Prostate gland (tissue), 2 donors: Measurements from ENCODE around the gene ZNF266. TPM values are rescaled to one million over a fixed set of nuclear protein-coding genes. Genes with fewer than 3 reads are reported as not detected.
A peak's percentile ranks its signal among the peaks of the same experiment; 100 is the strongest.

Source experiments
- DNase-seq: peaks from one replicate; pipeline ENCODE4 v3.0.0-alpha.2; 2019; ENCODE audit warnings: low spot score
- H3K27ac ChIP-seq, 2 donors: fragments of 200-600 bp; sonication (generic); 2 replicates each; pipeline ENCODE4 v1.5.1; 2017 to 2019
- H3K27me3 ChIP-seq: fragments of 200-600 bp; sonication (generic); replicated peaks from 2 replicates; pipeline ENCODE4 v1.5.1; 2019; ENCODE audit not compliant: insufficient read depth
- H3K36me3 ChIP-seq, 2 donors: fragments of 200-600 bp; sonication (generic); 1 replicate in 1 of 2; 2 replicates in 1 of 2; pipeline versions ENCODE4 v1.5.1 to v1.8.1; 2017 to 2019
- H3K4me1 ChIP-seq: fragments of 200-600 bp; sonication (generic); replicated peaks from 2 replicates; pipeline ENCODE4 v1.5.1; 2019
- H3K4me3 ChIP-seq, 2 donors: fragments of 200-600 bp; sonication (generic); 2 replicates each; pipeline ENCODE4 v1.5.1; 2017 to 2019
- H3K9me3 ChIP-seq: fragments of 200-600 bp; sonication (generic); 2 replicates; pipeline ENCODE4 v1.5.1; 2017
- CTCF ChIP-seq, 4 experiments: fragments of 200-600 bp in 2 of 4; fragments of 450-650 bp in 2 of 4; sonication (generic) in 2 of 4; IDR thresholded peaks; 1 replicate in 3 of 4; 2 replicates in 1 of 4; pipeline ENCODE4 v1.5.1; 2016 to 2019; ENCODE audit warnings: antibody characterized with exemption in 4 of 4, mild to moderate bottlenecking in 2 of 4, moderate library complexity in 2 of 4
- POLR2A ChIP-seq: fragments of 450-650 bp; IDR thresholded peaks from one replicate; pipeline ENCODE4 v1.6.1; 2016; ENCODE audit warnings: antibody characterized with exemption, mild to moderate bottlenecking
- POLR2AphosphoS5 ChIP-seq: sonication (generic); formaldehyde crosslinking; IDR thresholded peaks from one replicate; pipeline ENCODE4 v1.6.1; 2017; ENCODE audit warnings: antibody characterized with exemption
- WGBS: methylation state at CpG from one replicate; pipeline ENCODE4 v1.1.5; 2018; 5-methylcytosine and 5-hydroxymethylcytosine counted together
- intact Hi-C: fragments of 100-400 bp; cut with DNase I; formaldehyde crosslinking; loops from one replicate; pipeline ENCODE4 v1.14.2; 2022
- total RNA-seq, 2 donors: library from RNA; depleted of rRNA; stranded (reverse); fragments of >200 nt; gene quantifications; one replicate each; pipeline ENCODE4 v1.1.0, GENCODE V29; 2016

The ZNF266 gene
- total RNA-seq, 2 donors from 2014 or later = 20.4 to 22.9 TPM

- DNase-seq = no peak
- intact Hi-C loops = no loop called here
- TF ChIP-seq POLR2AphosphoS5 (no peak), CTCF (IDR thresholded peaks at IDR 0.05) (no peak), POLR2A (no peak)
- Histone ChIP-seq H3K4me1 (no peaks in the 10 kb centered on the region), H3K27ac (no peak overlapping the region), H3K9me3 (peaks cover 23% of the 10 kb centered on the region), H3K36me3 (peaks cover 16 to 70% of the 10 kb centered on the region in 2 donors), H3K4me3 (no peak overlapping the region), H3K27me3 (no peaks in the 10 kb centered on the region)
- WGBS = 80% methylated on average over 4 of the region's 4 CpGs
Measured at GRCh38 chr19:9381361-9381785, 54.0 kb downstream of the ZNF266 start.

DNA sequence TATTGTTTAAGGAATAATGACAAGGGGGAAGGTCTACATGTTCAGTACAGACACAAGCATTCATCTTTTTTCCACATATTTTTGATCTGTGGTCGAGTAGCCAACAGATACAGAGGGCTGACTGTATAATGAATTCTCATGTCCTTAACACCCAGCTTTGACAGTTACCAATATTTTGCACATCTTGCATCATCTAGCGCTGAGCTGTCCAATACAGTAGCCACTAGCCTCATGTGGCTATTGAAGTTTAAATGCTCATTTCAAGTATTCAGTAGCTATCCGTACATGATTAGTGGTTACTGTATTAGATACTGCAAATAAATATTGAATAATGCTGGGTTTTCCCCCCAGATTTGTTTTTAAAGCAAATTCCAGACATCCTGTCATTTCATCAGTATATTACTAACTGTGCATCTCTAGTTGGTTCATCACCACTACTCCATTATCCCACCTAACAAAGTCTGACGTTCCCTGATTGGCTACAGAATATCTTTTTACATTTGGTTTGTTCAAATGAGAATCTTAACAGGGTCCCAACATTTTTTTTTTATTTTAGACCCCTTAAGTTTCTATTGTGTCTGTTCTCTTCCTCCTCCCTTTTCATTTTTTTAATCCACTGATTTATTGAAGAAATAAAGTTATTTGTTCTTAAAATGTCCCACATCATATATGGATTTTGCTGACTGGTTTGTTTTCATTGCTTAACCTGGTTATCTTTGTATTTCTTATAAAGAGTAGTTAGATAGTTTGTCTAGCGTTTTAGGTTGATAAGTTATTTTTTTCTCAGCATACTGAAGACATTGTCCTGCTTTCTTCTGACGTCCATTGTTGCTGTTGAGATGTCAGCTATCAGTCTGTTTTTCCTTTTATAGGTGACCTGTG lies 64.4 kb downstream of the ZNF266 start:
- intact Hi-C loops = no loop called here
- no peak for DNase-seq
- Histone ChIP-seq H3K27me3 (no peaks in the 10 kb centered on the region), H3K9me3 (no peaks in the 10 kb centered on the region), H3K4me3 (no peak overlapping the region), H3K27ac (no peak overlapping the region), H3K4me1 (no peaks in the 10 kb centered on the region), H3K36me3 (peaks cover 0 to 3% of the 10 kb centered on the region in 2 donors)
- TF ChIP-seq POLR2A (no peak), POLR2AphosphoS5 (no peak), CTCF (IDR thresholded peaks at IDR 0.05) (no peak)
- WGBS = 97% methylated on average over 6 of the region's 6 CpGs

DNA sequence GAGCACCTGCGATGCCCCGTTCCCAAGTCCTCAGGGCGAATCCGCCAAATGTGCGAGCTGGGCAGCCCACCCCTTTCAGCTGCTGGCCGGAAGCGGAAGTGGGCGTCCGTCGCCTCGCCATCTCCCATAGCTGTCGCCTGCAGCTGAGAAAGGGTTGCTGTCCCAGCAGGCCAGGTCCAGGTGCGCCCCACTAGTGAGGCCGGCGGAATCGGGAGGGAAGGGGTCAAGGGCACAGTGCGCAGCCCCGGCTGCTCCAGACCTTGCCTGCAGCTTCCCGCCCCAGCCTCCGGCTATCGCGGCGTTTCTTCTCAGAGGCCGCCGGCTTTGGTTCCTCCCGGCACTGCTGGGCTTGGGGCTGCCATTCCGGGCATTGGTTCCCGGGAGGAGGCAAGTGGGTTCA lies 72.5 kb downstream of the ZNF266 start, which contains the start of gene ZNF177:
ZNF177 (plus strand) TSS at position 109 of the 400 bp plus-strand sequence. CDS start 15,299 bp downstream, outside the sequence.
- Histone ChIP-seq H3K36me3 (no peaks in the 10 kb centered on the region), H3K4me3 (peak within 1 kb of the TSS in 1 of 2 donors; percentile 16), H3K27me3 (no peaks in the 10 kb centered on the region), H3K9me3 (no peaks in the 10 kb centered on the region), H3K4me1 (no peaks in the 10 kb centered on the region), H3K27ac (no peak within 1 kb of the TSS)
- intact Hi-C loops = no loop called here
- TF ChIP-seq POLR2AphosphoS5 = no peak
- no peak for TF ChIP-seq CTCF (IDR thresholded peaks at IDR 0.05)
- TF ChIP-seq POLR2A = no peak
- no peak for DNase-seq
- 4% methylated on average over 25 of the region's 28 CpGs for WGBS

Other genes starting within 250 kb of the ZNF266 start
- gene OR7D4, start 216.0 kb downstream of the ZNF266 start, total RNA-seq = not detected
- gene OR7E24, start 184.6 kb downstream of the ZNF266 start, total RNA-seq = not detected
- gene ZNF699, start 125.7 kb downstream of the ZNF266 start, total RNA-seq = 10 to 100 TPM in 1 of 2 donors, 1 to 10 TPM in 1; 9.6 to 19.4 TPM
- 10 to 100 TPM; 19.4 to 30.3 TPM for gene ZNF559, start 111.4 kb downstream of the ZNF266 start, total RNA-seq
- 1 to 10 TPM; 7.1 to 8.1 TPM for gene ZNF177, start 72.6 kb downstream of the ZNF266 start, total RNA-seq
- gene ZNF560, start 63.0 kb upstream of the ZNF266 start, total RNA-seq = 1 to 10 TPM in 1 of 2 donors, not detected in 1; 5.9 TPM
- 10 to 100 TPM; 14.6 to 17.9 TPM for gene ZNF426, start 103.1 kb upstream of the ZNF266 start, total RNA-seq
- gene ZNF121, start 148.9 kb upstream of the ZNF266 start, total RNA-seq = 10 to 100 TPM; 31.6 to 31.7 TPM
- 10 to 100 TPM; 27.8 to 32.3 TPM for gene ZNF561, start 185.7 kb upstream of the ZNF266 start, total RNA-seq
- 10 to 100 TPM; 30.0 to 34.9 TPM for gene ZNF562, start 239.5 kb upstream of the ZNF266 start, total RNA-seq